HG03432 (cell line): Measurements from ENCODE around the gene PKD1L1.
A peak's percentile ranks its signal among the peaks of the same experiment; 100 is the strongest.
"Not testable (repeated sequence)": the region's sequence is repeated elsewhere in the genome, so short reads cannot be mapped to it uniquely, and the experiment has no call there.

Experiments used
- ATAC-seq: cut with Tn5 transposase; IDR thresholded peaks from one replicate; pipeline ENCODE4 v1.9.1; 2021; ENCODE audit warnings: mild to moderate bottlenecking, moderate library complexity; ENCODE audit not compliant: unreplicated experiment

The PKD1L1 gene, protein sequence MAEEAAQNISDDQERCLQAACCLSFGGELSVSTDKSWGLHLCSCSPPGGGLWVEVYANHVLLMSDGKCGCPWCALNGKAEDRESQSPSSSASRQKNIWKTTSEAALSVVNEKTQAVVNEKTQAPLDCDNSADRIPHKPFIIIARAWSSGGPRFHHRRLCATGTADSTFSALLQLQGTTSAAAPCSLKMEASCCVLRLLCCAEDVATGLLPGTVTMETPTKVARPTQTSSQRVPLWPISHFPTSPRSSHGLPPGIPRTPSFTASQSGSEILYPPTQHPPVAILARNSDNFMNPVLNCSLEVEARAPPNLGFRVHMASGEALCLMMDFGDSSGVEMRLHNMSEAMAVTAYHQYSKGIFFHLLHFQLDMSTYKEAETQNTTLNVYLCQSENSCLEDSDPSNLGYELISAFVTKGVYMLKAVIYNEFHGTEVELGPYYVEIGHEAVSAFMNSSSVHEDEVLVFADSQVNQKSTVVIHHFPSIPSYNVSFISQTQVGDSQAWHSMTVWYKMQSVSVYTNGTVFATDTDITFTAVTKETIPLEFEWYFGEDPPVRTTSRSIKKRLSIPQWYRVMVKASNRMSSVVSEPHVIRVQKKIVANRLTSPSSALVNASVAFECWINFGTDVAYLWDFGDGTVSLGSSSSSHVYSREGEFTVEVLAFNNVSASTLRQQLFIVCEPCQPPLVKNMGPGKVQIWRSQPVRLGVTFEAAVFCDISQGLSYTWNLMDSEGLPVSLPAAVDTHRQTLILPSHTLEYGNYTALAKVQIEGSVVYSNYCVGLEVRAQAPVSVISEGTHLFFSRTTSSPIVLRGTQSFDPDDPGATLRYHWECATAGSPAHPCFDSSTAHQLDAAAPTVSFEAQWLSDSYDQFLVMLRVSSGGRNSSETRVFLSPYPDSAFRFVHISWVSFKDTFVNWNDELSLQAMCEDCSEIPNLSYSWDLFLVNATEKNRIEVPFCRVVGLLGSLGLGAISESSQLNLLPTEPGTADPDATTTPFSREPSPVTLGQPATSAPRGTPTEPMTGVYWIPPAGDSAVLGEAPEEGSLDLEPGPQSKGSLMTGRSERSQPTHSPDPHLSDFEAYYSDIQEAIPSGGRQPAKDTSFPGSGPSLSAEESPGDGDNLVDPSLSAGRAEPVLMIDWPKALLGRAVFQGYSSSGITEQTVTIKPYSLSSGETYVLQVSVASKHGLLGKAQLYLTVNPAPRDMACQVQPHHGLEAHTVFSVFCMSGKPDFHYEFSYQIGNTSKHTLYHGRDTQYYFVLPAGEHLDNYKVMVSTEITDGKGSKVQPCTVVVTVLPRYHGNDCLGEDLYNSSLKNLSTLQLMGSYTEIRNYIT (N-terminal part only)

GRCh38 chr7:47948141-47948790 lies at the start of gene PKD1L1:
Gene PKD1L1, minus strand, starts transcription at chr7:47948466. Its CDS starts 26 bp downstream, at chr7:47948440.
- no peak for ATAC-seq

DNA sequence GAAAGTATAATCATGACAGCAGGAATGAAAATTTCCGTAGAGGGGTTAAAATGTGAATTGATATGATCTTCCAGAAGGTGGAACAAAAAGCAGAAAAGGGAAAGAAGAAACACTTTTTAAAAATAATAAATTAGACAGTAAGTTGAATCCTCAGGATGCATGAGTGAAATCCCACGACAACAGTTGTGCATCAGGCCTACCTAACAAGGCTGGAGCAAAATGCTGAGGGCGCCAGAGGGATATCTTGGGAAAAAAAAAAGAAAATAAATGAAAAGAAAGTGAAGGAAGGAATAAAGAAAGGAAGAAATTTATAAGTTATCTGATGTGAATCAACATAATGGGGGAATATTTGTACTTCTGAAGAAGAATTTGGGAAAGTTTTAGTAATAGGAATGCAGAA lies 44.2 kb upstream of the PKD1L1 start:
- no peak for ATAC-seq

GRCh38 chr7:47991741-47992311 lies 43.6 kb upstream of the PKD1L1 start:
- peak; percentile 99 for ATAC-seq

DNA sequence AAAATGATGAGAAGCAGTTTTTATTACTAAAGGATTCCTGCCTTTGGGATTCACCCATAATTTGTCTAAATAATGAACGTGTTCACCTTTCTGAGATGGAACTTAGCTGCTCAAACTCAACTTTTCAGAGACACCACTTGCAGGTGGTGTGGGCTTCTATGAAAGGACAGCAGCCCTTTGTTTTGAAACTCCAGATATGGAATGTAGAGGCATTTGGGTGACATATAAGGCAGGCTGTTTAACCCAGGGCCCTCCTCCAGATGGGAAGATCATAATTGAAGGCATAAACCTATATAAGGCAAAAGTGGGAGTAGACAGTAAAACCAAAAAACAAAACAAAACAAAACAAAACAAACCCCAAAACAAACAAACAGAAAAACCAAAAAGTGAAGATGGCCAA lies 43.0 kb upstream of the PKD1L1 start:
- ATAC-seq, result no peak

DNA sequence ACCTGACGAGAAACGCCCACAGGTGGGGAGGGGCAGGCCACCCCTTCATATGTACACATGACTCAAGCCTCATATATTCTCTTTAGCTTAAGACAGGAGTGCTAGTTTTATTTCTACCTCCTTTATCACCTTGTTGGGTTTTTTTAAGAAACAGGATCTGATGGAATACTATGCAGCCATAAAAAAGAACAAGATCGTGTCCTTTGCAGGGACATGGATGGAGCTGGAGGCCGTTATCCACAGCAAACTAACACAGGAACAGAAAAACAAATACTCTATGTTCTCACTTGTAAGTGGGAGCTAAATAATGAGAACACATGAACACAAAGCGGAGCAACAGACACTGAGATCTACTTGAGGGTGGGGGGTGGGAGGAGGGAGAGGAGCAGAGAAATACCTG lies 42.3 kb upstream of the PKD1L1 start:
- ATAC-seq, result no peak

- not testable (repeated sequence) for ATAC-seq
Measured at GRCh38 chr7:47989607-47990400, 41.5 kb upstream of the PKD1L1 start.

- ATAC-seq, result no peak
Measured at GRCh38 chr7:47988496-47989386, 40.5 kb upstream of the PKD1L1 start.

GRCh38 chr7:47982610-47983009 lies 34.3 kb upstream of the PKD1L1 start:
- no peak for ATAC-seq

- not testable (repeated sequence) for ATAC-seq
Measured at GRCh38 chr7:47980648-47981047, 32.4 kb upstream of the PKD1L1 start.

DNA sequence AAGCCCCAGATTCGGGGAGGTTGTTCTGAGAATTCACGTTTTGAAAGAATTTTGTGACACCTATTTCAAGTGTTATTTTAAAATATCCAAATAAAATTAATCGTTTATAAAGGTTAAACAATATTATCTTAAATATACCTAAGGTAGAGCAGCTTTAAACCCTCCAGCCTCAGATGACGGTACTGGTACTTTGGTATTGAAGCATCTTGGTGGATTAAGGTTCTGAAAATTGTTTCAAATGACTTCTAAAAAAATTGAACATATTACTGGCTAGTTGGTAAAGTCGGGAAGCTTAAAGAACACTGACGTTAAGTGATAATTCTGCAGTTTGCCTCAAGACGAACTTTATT lies 31.5 kb upstream of the PKD1L1 start:
- no peak for ATAC-seq

DNA sequence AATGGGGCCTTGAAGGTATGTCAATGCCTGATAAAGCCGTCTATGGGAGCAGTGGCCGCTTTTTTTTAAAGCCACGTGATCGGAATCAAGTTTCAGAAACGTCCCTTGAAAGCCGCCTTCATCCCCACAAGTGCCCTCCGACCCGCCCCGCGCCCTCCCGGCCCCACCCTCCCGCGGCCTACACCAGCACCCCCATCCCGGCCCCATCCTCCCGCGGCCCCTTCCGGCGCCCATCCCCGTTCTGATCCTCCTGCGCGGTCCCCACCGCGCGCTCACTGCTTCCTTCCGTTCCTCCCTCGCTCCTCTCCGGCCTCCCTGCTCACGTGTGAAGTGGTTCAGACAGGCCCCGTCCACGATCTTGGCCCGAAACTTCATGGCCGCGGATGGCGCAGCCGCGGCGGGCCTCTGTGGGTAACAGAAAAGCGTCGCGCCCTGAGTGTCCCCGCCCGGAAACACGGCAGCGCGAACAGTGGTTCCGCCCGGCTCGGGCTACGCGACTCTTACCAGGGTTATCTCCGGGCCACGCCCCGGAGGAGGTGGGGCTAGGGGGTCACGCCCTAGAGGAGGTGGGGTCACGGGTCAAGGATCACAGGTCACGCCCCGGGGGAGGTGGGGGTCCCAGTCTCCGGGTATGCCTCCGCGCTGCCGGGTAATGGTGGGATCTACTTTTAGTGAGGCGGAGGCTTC lies 31.0 kb upstream of the PKD1L1 start, which contains the start of gene HUS1:
HUS1 (minus strand) TSS at position 471 of the 687 bp plus-strand sequence; CDS start at position 375, 96 bp downstream.
- ATAC-seq, result peak; percentile 99

GRCh38 chr7:47978790-47979144 lies 30.5 kb upstream of the PKD1L1 start:
- ATAC-seq, result no peak

- no peak for ATAC-seq
Measured at GRCh38 chr7:47973739-47974138, 25.5 kb upstream of the PKD1L1 start.

- ATAC-seq, result no peak
Measured at GRCh38 chr7:47970761-47971160, 22.5 kb upstream of the PKD1L1 start.

DNA sequence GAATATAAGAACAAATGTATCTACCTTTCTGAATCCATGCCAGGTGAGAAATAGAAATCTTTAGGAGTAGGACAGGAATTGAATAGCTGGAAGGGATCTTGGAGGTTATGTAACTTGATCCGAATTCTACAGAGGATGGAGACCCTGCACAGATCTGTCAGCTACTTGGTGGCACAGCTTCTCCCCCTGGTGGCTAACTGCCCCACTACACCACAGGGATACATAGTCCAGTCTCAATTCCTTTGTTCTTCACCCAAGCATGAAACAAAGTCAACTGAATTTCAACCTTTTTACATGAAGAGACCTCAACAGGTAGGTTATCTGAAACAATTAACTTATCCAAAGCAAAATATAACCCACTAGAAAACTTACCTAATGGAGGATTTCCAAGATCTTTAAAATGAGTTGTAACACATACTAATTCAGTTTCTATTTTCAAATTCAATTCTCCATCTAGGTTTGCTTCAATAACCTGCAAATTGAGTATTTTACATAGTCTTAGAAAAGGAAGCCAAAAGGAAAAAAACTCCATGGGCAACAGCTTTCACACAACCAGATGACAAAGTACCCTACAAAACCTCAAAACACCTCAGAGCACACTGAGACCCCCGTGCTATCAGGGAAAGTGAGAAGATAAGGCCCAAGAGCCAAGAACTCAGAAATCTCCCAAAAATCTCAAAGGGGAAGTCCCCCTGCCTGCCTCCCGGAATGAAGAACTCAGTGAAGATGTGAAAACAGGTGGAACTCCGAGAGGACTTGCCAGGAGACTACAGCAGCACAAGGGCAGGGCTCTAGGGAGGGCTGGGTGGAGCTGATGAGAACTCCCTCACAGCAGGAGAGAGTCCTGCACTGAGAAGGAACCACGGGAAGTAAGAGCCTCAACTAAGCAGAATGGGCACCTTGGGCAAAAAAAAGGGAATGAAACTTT lies 20.8 kb upstream of the PKD1L1 start:
- peak; percentile 81 for ATAC-seq

- ATAC-seq, result no peak
Measured at GRCh38 chr7:47967708-47968107, 19.4 kb upstream of the PKD1L1 start.

- no peak for ATAC-seq
Measured at GRCh38 chr7:47967123-47967522, 18.9 kb upstream of the PKD1L1 start.
